ENCODE measurements around the gene HGS.

- TF ChIP-seq POLR2A (IDR thresholded peaks at IDR 0.05), result no peak
- TF ChIP-seq, protein P1, sequence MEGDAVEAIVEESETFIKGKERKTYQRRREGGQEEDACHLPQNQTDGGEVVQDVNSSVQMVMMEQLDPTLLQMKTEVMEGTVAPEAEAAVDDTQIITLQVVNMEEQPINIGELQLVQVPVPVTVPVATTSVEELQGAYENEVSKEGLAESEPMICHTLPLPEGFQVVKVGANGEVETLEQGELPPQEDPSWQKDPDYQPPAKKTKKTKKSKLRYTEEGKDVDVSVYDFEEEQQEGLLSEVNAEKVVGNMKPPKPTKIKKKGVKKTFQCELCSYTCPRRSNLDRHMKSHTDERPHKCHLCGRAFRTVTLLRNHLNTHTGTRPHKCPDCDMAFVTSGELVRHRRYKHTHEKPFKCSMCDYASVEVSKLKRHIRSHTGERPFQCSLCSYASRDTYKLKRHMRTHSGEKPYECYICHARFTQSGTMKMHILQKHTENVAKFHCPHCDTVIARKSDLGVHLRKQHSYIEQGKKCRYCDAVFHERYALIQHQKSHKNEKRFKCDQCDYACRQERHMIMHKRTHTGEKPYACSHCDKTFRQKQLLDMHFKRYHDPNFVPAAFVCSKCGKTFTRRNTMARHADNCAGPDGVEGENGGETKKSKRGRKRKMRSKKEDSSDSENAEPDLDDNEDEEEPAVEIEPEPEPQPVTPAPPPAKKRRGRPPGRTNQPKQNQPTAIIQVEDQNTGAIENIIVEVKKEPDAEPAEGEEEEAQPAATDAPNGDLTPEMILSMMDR (IDR thresholded peaks at IDR 0.05), result no peak
- TF ChIP-seq EP300 (IDR thresholded peaks at IDR 0.05; ENCODE audit: low read depth), result no peak
- TF ChIP-seq POLR2AphosphoS5 (IDR thresholded peaks at IDR 0.05), result no peak
These were observed 31.5 kb downstream of the HGS start for GRCh38 chr17:81715107-81715871.

All from transverse colon (tissue), 4 donors.